HG03175 (cell line): Measurements from ENCODE around the gene RFX7.
"Not testable (repeated sequence)": the region's sequence is repeated elsewhere in the genome, so short reads cannot be mapped to it uniquely, and the experiment has no call there.

ENCODE experiments used
- ATAC-seq: cut with Tn5 transposase; IDR thresholded peaks from one replicate; pipeline ENCODE4 v1.9.1; 2021; ENCODE audit warnings: mild to moderate bottlenecking, moderate library complexity; ENCODE audit not compliant: unreplicated experiment

RFX7 gene

GRCh38 chr15:56243163-56244037 is at the start of gene RFX7:
TSS of gene RFX7 (minus strand) at chr15:56243879. CDS start at chr15:56243285, 594 bp downstream.
- peak; percentile 58 for ATAC-seq

DNA sequence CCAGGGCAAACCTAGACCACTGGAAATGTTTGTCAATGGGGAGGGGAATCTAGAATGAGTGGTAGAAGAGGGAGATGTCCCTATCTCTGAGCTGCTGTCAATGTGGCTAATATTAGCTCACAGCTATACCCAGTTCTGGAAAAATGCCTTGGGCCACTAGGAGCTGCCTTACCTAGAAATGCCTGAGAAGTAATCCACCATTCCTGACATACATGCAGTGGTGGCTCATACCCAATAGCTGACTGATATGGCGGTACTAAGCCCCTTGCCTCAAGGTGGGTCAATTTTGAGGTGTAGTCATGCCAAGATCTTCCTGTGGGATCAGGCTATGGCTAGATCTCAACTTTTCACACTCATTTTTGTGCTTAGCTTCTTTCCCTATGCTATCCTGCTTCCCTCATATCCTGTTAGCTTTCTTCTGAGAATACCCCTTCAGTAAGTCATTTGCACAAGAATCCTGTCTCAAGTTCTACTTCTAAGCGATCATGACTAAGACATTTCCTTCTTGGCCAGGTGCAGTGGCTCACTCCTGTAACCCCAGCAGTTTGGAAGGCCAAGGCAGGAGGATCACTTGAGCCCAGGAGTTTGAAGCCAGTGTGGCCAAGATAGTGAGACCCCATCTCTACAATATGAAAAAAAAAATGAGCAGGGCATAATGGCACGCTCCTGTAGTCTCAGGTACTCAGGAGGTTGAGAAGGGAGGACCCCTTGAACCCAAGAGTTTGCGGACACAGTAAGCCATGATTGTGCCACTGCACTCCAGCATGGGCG is 49.1 kb upstream of the RFX7 start:
- no peak for ATAC-seq

- ATAC-seq = no peak
Measured at GRCh38 chr15:56291741-56292140, 48.1 kb upstream of the RFX7 start.

DNA sequence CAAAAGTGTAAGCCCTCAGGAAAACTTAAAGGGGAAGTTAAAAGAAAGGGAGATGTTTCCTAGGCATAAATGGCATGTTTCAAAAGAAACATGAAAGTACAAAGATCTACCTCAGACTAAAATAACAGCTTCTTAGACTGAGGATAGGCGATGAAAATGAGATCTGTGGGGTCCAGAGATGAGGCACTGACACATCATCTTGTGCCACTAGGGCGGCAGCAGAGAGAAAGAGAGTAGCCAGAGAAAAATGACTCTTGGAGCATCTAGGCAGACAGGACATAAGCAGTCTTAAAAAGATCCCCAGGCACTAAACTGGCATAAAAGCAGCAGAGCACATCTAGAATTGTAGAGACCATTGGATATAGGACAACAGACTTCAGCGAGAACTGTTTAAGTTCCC is 42.5 kb upstream of the RFX7 start:
- no peak for ATAC-seq

DNA sequence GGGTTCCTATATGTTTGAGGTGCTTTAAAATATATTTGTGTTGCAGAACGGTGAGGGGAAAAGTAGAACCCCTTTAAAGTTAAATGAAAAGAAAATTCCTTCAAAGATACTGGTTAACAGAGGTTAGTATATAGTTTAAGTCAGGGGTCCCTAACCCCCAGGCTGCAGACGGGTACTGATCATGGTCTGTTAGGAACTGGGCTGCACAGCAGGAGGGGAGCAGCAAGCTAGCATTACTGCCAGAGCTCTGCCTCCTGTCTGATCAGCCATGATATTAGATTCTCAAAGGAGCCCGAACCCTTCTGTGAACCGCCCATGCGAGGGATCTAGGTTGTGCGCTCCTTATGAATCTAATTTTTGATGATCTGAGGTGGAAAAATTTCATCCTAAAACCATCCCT is 37.5 kb upstream of the RFX7 start:
- ATAC-seq = no peak

DNA sequence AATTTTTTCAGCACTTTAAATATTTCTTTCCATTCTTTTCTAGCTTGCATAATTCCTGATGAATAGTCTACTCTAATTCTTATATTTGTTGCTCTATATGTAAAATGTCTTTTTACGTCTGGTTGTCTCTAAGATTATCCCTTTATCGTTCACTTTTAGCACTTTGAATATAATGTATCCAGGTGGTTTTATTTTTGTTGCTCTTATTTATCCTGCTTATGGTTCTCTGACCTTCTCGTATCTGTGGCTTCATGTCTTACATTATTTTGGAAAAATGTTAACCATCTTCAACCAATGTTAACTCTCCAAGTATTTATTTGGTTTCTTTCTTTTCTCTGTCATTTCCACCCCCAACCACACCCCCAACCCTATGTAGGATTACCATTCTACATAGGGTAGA is 30.0 kb upstream of the RFX7 start:
- no peak for ATAC-seq

DNA sequence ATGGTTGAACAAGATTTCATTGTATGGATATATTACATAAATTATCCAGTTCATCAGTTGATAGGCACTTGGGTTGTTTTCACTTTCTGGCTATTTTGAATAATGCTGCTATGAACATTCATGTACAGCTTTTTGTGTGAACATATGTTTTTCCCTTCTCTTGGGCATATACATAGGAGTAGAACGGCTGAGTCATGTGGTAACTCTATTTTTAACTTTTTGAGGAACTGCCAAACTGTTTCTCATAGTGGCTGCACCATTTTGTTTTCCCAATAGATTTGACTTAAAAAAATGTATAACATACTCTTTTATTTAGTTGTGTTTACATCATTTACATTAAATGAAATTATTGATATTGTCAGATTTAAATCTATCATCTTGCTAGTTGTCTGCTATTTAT is 28.8 kb upstream of the RFX7 start:
- ATAC-seq = no peak

- not testable (repeated sequence) for ATAC-seq
Measured at GRCh38 chr15:56266465-56266864, 22.8 kb upstream of the RFX7 start.

DNA sequence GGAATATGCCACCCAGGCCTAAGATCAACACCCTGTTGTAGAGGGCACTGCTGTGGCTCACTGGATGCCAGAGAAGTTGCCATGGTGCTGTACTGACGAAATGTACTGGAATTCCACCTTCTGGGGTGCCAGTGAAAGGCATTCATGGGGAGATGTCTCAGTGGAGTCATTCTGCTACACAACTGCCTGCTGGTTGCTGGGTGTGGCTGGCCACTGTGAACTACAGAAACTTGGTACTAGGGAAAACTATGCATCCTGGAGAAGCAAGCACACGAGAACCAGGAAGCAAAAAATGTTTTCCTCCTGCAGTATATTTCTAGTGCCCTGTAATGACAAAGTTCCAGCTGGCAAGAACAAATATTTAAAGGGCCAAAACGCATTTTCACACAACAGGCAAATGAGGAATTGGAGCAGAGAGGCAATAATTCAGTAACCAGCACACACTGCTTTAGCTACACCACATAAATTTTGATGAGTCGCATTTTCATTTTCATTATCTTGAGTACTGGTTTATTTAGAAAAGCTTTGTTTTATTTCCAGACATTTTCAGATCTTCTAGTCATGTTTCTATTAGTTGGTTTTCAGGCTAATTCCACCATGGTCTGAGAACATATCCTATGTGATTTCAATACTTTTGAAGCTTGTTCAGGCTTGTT is 18.3 kb upstream of the RFX7 start:
- no peak for ATAC-seq

- ATAC-seq = not testable (repeated sequence)
Measured at GRCh38 chr15:56257306-56257705, 13.6 kb upstream of the RFX7 start.

- ATAC-seq = no peak
Measured at GRCh38 chr15:56254265-56254664, 10.6 kb upstream of the RFX7 start.

- ATAC-seq = no peak
Measured at GRCh38 chr15:56252386-56252785, 8.7 kb upstream of the RFX7 start.

GRCh38 chr15:56251315-56252095 is 7.8 kb upstream of the RFX7 start:
- no peak for ATAC-seq

GRCh38 chr15:56250626-56251025 is 6.9 kb upstream of the RFX7 start:
- ATAC-seq = no peak

GRCh38 chr15:56249092-56249491 is 5.4 kb upstream of the RFX7 start:
- ATAC-seq = no peak

DNA sequence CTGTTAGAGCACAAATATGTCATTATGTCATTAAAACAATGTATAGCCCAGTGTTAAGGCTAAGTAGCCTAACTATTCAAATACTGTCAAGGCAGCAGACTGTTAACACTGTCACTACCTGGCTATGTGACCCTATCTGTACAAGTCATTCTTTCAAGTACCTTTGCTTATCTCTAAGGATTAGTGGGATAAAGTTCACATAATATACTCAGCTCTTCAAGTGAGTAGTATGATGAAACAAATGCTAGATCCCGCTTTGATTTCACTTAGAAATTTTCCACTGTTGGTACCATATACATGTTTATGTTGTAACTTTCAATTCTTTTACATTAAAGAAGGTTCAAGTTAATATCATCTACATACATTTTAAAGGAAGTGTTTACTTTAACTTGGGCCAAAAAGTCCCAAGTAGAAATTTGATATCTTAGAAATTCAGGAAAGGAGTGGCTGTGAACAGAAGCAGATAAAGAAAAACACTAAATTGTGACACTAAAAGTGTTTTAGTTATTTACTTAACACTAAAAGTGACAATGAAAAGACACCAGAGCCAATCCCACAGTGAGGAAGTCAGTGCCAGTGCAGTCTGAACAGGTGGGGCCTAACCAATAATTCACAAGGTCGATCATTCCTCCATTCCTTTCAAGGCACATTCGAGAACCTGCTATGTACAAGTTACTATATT is 4.8 kb upstream of the RFX7 start:
- ATAC-seq = no peak

- no peak for ATAC-seq
Measured at GRCh38 chr15:56247266-56247665, 3.6 kb upstream of the RFX7 start.

DNA sequence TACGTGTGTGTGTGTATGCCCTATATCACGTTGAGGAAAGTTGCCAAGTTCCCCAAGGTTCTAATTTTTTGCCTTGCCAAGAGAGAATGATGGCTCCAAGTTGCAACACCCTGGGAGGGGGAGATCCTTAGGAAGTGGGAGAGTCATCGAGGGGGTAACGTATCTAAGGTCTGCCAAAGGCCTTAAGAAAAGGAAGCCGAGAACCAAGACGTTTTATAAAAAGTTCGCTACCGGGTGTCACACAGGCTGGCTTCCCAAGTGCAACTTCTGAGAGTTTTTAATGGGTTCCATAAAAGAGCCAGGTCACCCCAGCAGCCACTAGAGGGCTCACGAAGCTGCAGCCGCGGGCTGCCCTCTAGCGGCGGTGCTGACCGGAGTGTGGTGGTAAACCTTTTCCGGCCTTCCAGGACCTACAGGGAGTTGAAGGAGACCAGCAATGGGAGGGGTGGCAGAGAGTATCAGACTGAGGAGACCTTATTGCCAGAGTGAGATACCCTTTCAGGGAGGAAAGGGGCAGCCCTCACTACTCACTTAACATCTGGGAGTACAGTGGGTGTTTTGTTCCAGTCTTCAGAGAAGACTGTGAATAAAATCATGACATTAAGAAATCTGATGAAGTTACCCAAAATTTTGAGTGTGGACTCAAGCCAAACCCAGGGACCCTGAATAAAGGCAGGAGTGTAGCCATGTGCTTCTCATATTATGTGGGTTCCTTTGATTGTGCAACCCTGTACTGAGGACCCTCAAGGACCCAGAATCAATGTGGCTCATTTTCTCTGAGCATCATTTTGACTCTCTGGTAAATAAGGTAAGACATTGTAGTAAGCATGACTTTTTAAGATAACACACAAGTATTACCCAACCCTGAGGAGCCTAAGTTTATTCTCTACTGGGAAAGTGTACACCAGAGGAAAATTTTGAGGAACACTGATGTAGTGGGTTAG is 2.5 kb upstream of the RFX7 start:
- peak; percentile 75 for ATAC-seq
